ENCODE measurements around the gene IRAK1. TPM values are rescaled to one million over a fixed set of nuclear protein-coding genes. Genes with fewer than 3 reads are reported as not detected.

Gene IRAK1
- total and polyA plus RNA-seq, 9 of the 15 experiments (the other 6 are each of a cell fraction or from before 2014, with no cell fraction given): 11.6 to 261 (median 91.6) TPM

- peak; percentile 76 for TF ChIP-seq KLF1 (tag; IDR thresholded peaks at IDR 0.05)
- TF ChIP-seq ZNF146 (CRISPR knock-in tag; IDR thresholded peaks at IDR 0.05; ENCODE audit: unreplicated experiment): no peak
- TF ChIP-seq USF2 (CRISPR knock-in tag; IDR thresholded peaks at IDR 0.05): no peak
- no peak for TF ChIP-seq RAD21 (CRISPR knock-in tag; conservative IDR thresholded peaks at IDR 0.05 in 1 of 2, IDR thresholded peaks at IDR 0.05 in 1 of 2)
- peak; percentile 51 for TF ChIP-seq CEBPB (tag; IDR thresholded peaks at IDR 0.05)
- TF ChIP-seq MTA2 (IDR thresholded peaks at IDR 0.05; ENCODE audit: low read depth): no peak
- 0 out of 2 replicates have a peak, but pooled peaks have one; percentile 28 for TF ChIP-seq KLF10 (CRISPR knock-in tag; IDR thresholded peaks at IDR 0.05)
- no peak for TF ChIP-seq SP1 (CRISPR knock-in tag; IDR thresholded peaks at IDR 0.05)
- no peak for TF ChIP-seq ZBTB2 (IDR thresholded peaks at IDR 0.05)
- peak; percentile 86 for TF ChIP-seq PTTG1 (tag; IDR thresholded peaks at IDR 0.05; ENCODE audit: low read depth)
- no peak for TF ChIP-seq SNRNP70 (optimal IDR thresholded peaks at IDR 0.05; ENCODE audit: low read depth, low read length)
- no peak for TF ChIP-seq RBM22 (IDR thresholded peaks at IDR 0.05; ENCODE audit: low read depth, low read length, poor library complexity, severe bottlenecking)
- no peak for TF ChIP-seq SAFB (IDR thresholded peaks at IDR 0.05; ENCODE audit: borderline replicate concordance, low read depth, low read length)
- TF ChIP-seq RUNX1 (IDR thresholded peaks at IDR 0.05; ENCODE audit: low read depth): no peak
- no peak for TF ChIP-seq HES1 (IDR thresholded peaks at IDR 0.05; ENCODE audit: low read depth)
- peak; percentile 89; the same call in 1 of the 2 replicates for TF ChIP-seq ZNF41 (CRISPR knock-in tag; conservative IDR thresholded peaks at IDR 0.05)
- peak; percentile 84 for TF ChIP-seq HINFP (tag; conservative IDR thresholded peaks at IDR 0.05; ENCODE audit: low read depth)
- TF ChIP-seq ZNF551 (CRISPR knock-in tag; IDR thresholded peaks at IDR 0.05): no peak
- TF ChIP-seq NFXL1 (CRISPR knock-in tag; IDR thresholded peaks at IDR 0.05): no peak
- TF ChIP-seq ATF1 (CRISPR knock-in tag; IDR thresholded peaks at IDR 0.05): no peak
- TF ChIP-seq ATF1 (tag; IDR thresholded peaks at IDR 0.05): peak; percentile 63
- TF ChIP-seq HNRNPK (IDR thresholded peaks at IDR 0.05; ENCODE audit: low read depth, low read length, poor library complexity, severe bottlenecking): no peak
- TF ChIP-seq ERF (CRISPR knock-in tag; IDR thresholded peaks at IDR 0.05): peak; percentile 99
These were observed 17.4 kb downstream of the IRAK1 start (continued) for GRCh38 chrX:154002215-154002719.
